ENCODE results near the gene MUC2. TPM values are rescaled to one million over a fixed set of nuclear protein-coding genes. Genes with fewer than 3 reads are reported as not detected.

Gene MUC2
- polyA plus RNA-seq, 4 donors, result 3.0 to 239 (median 30.8) TPM

DNA sequence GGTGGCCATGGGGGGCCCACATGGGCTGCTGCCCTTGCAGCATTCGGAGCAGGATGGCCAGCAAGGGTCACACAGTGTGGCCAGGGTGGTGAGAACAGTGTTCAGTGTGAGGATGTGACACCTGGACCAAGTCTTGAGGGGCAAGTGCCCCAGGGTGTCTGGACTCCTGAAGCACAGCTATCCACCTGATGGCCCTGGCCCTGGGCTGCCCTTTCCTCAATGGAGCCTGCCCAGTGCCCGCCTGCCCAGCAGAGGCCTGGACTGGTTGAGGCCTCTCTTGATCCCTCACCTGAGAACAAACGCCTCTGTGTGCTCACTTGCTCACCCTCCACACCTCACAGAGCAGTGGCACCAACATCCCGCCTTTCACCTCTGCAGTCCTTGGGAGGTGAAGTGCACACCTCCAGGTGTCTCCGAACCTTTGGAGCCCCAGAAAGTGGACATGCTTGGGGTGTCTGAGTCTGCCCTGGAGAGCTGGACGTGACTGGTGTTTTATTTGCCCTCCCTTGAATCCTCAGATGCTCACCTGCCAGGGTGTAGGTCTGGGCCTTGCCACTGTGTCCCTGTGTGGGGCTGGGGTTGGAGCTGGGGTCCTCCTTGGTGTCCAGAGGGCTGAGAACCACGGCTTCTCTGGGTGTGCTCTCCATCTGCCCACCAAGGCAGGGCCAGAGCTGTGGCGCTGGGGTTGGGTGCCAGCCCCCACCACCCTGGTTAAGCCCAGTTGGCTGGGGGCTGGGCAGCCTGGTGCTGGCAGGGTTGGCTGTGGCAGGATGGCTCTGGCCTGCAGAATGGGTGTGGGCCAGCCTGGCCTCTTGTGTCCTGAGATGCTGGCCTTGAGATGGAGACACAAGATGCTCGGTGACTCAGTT is 3.8 kb upstream of the MUC2 start:
- DNase-seq, result no peak
- peaks cover 0 to 4% (median 0%) of the 10 kb centered on the region in 3 donors for H3K27me3 ChIP-seq (ENCODE audit: control insufficient read depth in 3 of 3, insufficient read depth in 3 of 3, low read length in 3 of 3)
- no peak for FAIRE-seq

DNA sequence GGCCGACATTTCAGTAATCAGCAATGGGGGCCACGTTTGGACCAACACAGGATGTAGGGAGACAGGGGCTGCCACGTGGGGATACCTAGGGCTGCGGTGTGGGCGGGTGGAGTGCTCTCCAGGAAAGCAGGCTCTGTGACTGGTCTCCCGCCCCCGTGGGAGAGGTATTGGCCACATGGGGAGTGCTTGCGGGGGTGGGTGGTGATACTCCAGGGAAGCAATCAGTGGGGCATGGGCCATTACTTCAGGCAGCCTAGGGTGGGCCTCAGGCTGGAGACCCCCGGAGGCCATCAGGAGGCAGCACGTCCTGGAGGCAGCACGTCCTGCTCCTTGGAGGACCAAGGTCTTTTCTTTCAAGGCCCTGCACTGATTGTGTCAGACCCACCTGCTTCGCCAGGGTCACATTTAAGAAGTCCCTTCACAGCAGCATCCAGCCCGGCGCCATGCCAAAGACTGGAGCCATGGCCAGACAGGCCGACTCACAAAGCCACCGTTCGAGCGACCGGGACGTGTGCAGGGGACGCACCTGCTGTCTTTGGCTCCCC is 3.0 kb upstream of the MUC2 start:
- no peak overlapping the region for H3K4me3 ChIP-seq (ENCODE audit: low read depth in 1 of 3, low read length in 3 of 3)
- no peak overlapping the region for H3K27ac ChIP-seq (ENCODE audit: low read depth in 1 of 3, low read length in 2 of 3)
- H3K4me1 ChIP-seq (ENCODE audit: control insufficient read depth in 3 of 3, insufficient read depth in 2 of 3, low read depth in 1 of 3, low read length in 2 of 3), result peaks cover 0 to 21% (median 3%) of the 10 kb centered on the region in 3 donors
- peaks cover 0 to 4% (median 0%) of the 10 kb centered on the region in 3 donors for H3K27me3 ChIP-seq (ENCODE audit: control insufficient read depth in 3 of 3, insufficient read depth in 3 of 3, low read length in 3 of 3)
- DNase-seq (no peak), FAIRE-seq (no peak)
- H3K9me3 ChIP-seq (ENCODE audit: control insufficient read depth in 2 of 2, insufficient read depth in 1 of 2, low read depth in 1 of 2, low read length in 1 of 2), result no peaks in the 10 kb centered on the region
- H3K36me3 ChIP-seq (ENCODE audit: control insufficient read depth in 3 of 3, insufficient read depth in 2 of 3, low read depth in 1 of 3, low read length in 3 of 3), result no peaks in the 10 kb centered on the region
- WGBS, 3 donors, result 85 to 91% (median 86%) methylated on average over 21 of the region's 21 CpGs

More for the DNA sequence above, 3.8 kb upstream of the MUC2 start:
- Histone ChIP-seq H3K9me3 (ENCODE audit: control insufficient read depth in 2 of 2, insufficient read depth in 1 of 2, low read depth in 1 of 2, low read length in 1 of 2) (no peaks in the 10 kb centered on the region), H3K27ac (ENCODE audit: low read depth in 1 of 3, low read length in 2 of 3) (no peak overlapping the region), H3K4me3 (ENCODE audit: low read depth in 1 of 3, low read length in 3 of 3) (no peak overlapping the region), H3K36me3 (ENCODE audit: control insufficient read depth in 3 of 3, insufficient read depth in 2 of 3, low read depth in 1 of 3, low read length in 3 of 3) (no peaks in the 10 kb centered on the region), H3K4me1 (ENCODE audit: control insufficient read depth in 3 of 3, insufficient read depth in 2 of 3, low read depth in 1 of 3, low read length in 2 of 3) (peaks cover 0 to 21% (median 3%) of the 10 kb centered on the region in 3 donors)
- WGBS, 3 donors, result 77 to 87% (median 83%) methylated on average over 9 of the region's 9 CpGs

DNA sequence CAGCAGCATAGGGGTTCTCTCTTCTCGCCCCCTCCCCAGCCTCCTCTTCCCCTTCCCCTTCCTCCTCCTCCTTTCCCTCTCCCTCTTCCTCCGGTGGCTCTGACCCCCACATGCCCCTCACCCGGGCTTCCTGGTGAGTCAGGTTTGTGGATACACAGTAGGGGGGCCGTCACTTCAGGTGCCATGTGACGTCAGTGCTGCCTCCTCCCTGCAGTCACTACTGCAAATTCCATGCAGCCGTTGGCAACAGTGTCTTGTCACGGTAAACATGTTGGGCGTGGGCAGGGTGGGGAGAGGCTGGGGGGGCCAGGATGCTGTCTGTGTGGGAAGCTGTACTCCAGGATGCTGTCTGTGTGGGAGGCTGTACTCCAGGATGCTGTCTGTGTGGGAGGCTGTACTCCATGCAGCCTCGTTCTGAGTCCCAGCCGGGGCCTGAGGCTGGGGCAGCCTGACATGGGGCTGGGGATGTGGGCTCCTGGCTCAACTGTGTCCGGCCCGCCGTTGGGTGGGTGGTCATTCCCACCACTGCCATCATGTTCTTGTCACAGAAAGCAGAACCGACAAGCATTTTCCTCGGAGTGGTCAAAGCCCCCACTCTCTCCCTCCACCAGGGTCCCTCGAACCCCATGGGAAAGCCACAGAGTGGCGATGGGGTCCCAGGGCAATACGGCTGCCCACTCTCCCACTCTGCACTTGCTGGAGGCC is 2.4 kb upstream of the MUC2 start:
- Histone ChIP-seq H3K9me3 (ENCODE audit: control insufficient read depth in 2 of 2, insufficient read depth in 1 of 2, low read depth in 1 of 2, low read length in 1 of 2) (no peaks in the 10 kb centered on the region), H3K4me3 (ENCODE audit: low read depth in 1 of 3, low read length in 3 of 3) (no peak overlapping the region), H3K27me3 (ENCODE audit: control insufficient read depth in 3 of 3, insufficient read depth in 3 of 3, low read length in 3 of 3) (peaks cover 0 to 4% (median 0%) of the 10 kb centered on the region in 3 donors), H3K36me3 (ENCODE audit: control insufficient read depth in 3 of 3, insufficient read depth in 2 of 3, low read depth in 1 of 3, low read length in 3 of 3) (no peaks in the 10 kb centered on the region), H3K4me1 (ENCODE audit: control insufficient read depth in 3 of 3, insufficient read depth in 2 of 3, low read depth in 1 of 3, low read length in 2 of 3) (peaks cover 0 to 21% (median 3%) of the 10 kb centered on the region in 3 donors), H3K27ac (ENCODE audit: low read depth in 1 of 3, low read length in 2 of 3) (no peak overlapping the region)
- DNase-seq (peak in 1 of 2 donors; percentile 41), FAIRE-seq (no peak)
- WGBS, 3 donors, result 65 to 72% (median 66%) methylated on average over 18 of the region's 18 CpGs

DNA sequence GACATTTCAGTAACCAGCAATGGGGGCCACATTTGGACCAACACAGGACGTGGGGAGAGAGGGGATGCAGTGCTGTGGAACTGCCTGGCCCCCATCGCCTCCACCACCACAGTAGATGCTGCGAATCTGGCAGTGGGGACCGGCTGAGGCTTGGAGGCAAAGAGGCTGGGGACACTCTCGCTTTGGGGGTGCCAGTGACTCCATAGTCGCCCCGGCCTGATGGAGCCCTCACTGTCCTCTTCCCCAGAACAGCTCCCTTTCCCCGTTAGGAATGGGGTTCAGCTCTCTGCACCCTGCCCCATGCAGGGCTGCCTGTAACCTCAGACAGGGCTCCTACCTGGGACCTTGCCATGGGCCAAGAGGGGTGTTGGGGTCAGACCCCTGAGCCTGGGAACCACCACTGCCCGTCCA is 1.8 kb upstream of the MUC2 start:
- Histone ChIP-seq H3K27me3 (ENCODE audit: control insufficient read depth in 3 of 3, insufficient read depth in 3 of 3, low read length in 3 of 3) (peaks cover 0 to 4% (median 0%) of the 10 kb centered on the region in 3 donors), H3K4me1 (ENCODE audit: control insufficient read depth in 3 of 3, insufficient read depth in 2 of 3, low read depth in 1 of 3, low read length in 2 of 3) (peaks cover 0 to 21% (median 3%) of the 10 kb centered on the region in 3 donors), H3K27ac (ENCODE audit: low read depth in 1 of 3, low read length in 2 of 3) (peak overlapping the region in 1 of 3 donors; percentile 53), H3K4me3 (ENCODE audit: low read depth in 1 of 3, low read length in 3 of 3) (no peak overlapping the region), H3K36me3 (ENCODE audit: control insufficient read depth in 3 of 3, insufficient read depth in 2 of 3, low read depth in 1 of 3, low read length in 3 of 3) (peaks cover 0 to 3% (median 0%) of the 10 kb centered on the region in 3 donors), H3K9me3 (ENCODE audit: control insufficient read depth in 2 of 2, insufficient read depth in 1 of 2, low read depth in 1 of 2, low read length in 1 of 2) (no peaks in the 10 kb centered on the region)
- DNase-seq (no peak), FAIRE-seq (no peak)
- WGBS, 3 donors, result 62 to 77% (median 64%) methylated on average over 9 of the region's 9 CpGs

DNA sequence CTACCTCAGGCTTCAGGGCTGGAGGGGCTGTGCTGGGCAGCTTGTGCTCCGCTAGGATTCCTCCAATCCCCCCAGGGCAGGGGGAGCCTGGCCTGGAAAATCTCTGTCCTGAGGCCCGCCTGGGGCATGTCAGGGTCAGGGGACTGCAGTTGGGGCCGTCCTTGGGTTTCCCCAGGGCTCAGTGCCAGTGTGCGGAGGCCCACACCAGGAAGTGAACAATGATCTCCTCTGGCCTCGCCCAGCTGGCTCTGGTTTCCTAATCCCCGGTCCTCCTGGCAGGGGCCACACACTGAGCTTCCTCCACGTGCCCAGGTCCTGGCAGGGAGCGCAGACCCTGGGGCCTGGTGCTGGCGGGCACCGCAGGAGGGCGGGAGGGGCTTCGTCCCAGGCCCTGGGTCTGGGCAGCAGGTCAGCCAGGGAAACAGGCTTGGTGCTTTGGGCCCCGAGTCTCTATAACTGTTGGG is 1.4 kb upstream of the MUC2 start:
- no peaks in the 10 kb centered on the region for H3K9me3 ChIP-seq (ENCODE audit: control insufficient read depth in 2 of 2, insufficient read depth in 1 of 2, low read depth in 1 of 2, low read length in 1 of 2)
- no peak overlapping the region for H3K4me3 ChIP-seq (ENCODE audit: low read depth in 1 of 3, low read length in 3 of 3)
- peaks cover 0 to 4% (median 0%) of the 10 kb centered on the region in 3 donors for H3K27me3 ChIP-seq (ENCODE audit: control insufficient read depth in 3 of 3, insufficient read depth in 3 of 3, low read length in 3 of 3)
- DNase-seq (peak; percentile 77 to 84), FAIRE-seq (no peak)
- H3K36me3 ChIP-seq (ENCODE audit: control insufficient read depth in 3 of 3, insufficient read depth in 2 of 3, low read depth in 1 of 3, low read length in 3 of 3), result peaks cover 0 to 4% (median 0%) of the 10 kb centered on the region in 3 donors
- H3K27ac ChIP-seq (ENCODE audit: low read depth in 1 of 3, low read length in 2 of 3), result peak overlapping the region in 2 of 3 donors; percentile 3 to 53
- peaks cover 0 to 21% (median 3%) of the 10 kb centered on the region in 3 donors for H3K4me1 ChIP-seq (ENCODE audit: control insufficient read depth in 3 of 3, insufficient read depth in 2 of 3, low read depth in 1 of 3, low read length in 2 of 3)
- WGBS, 3 donors, result 10 to 32% (median 24%) methylated on average over 11 to 13 of the region's 13 CpGs

DNA sequence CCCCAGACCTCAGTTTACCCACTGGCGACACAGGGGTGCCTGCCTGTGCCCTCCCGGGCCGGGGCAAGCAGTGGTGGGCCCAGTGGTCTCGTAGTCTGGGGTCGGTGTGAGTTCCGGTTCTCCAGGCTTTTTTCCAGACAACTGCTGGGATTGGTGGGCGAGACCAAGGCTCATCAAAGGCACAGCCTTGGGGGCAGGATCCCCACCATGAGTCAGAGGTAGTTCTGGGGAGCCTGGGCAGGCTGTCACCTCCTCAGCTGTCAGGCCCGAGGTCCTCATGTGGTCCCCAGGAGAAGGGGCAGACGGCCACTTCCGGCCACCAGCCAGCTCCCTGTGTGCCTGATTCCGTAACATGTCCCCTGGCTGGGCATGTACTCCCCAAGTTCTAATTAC is 827 bp upstream of the MUC2 start:
- FAIRE-seq (no peak), DNase-seq (no peak)
- Histone ChIP-seq H3K27ac (ENCODE audit: low read depth in 1 of 3, low read length in 2 of 3) (peak overlapping the region in 2 of 3 donors; percentile 3 to 18), H3K4me3 (ENCODE audit: low read depth in 1 of 3, low read length in 3 of 3) (no peak overlapping the region), H3K36me3 (ENCODE audit: control insufficient read depth in 3 of 3, insufficient read depth in 2 of 3, low read depth in 1 of 3, low read length in 3 of 3) (peaks cover 0 to 4% (median 0%) of the 10 kb centered on the region in 3 donors), H3K4me1 (ENCODE audit: control insufficient read depth in 3 of 3, insufficient read depth in 2 of 3, low read depth in 1 of 3, low read length in 2 of 3) (peaks cover 0 to 21% (median 3%) of the 10 kb centered on the region in 3 donors), H3K9me3 (ENCODE audit: control insufficient read depth in 2 of 2, insufficient read depth in 1 of 2, low read depth in 1 of 2, low read length in 1 of 2) (no peaks in the 10 kb centered on the region), H3K27me3 (ENCODE audit: control insufficient read depth in 3 of 3, insufficient read depth in 3 of 3, low read length in 3 of 3) (peaks cover 0 to 4% (median 0%) of the 10 kb centered on the region in 3 donors)
- 77 to 82% (median 81%) methylated on average over 11 of the region's 11 CpGs for WGBS, 3 donors

DNA sequence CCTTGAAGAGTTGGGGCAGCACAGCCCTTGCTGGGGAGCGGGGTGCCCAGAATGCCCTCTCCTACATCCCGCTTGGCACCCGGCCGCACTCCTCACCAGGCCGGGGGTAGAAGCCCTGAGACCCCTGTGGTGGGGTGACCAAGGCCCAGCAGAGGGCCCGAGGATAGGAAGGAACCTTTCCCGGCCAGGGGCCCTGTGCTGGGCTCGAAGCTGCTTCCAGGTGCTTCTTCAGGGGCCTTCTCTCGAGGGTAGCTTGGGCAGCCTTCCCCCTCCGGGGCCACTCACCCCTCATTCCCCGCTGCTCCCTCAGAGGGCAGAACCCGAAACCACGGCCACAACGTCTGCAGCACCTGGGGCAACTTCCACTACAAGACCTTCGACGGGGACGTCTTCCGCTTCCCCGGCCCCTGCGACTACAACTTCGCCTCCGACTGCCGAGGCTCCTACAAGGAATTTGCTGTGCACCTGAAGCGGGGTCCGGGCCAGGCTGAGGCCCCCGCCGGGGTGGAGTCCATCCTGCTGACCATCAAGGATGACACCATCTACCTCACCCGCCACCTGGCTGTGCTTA is 752 bp downstream of the MUC2 start:
- Histone ChIP-seq H3K4me3 (ENCODE audit: low read depth in 1 of 3, low read length in 3 of 3) (peak overlapping the region in 2 of 3 donors; percentile 24 to 32), H3K27me3 (ENCODE audit: control insufficient read depth in 3 of 3, insufficient read depth in 3 of 3, low read length in 3 of 3) (no peaks in the 10 kb centered on the region), H3K27ac (ENCODE audit: low read depth in 1 of 3, low read length in 2 of 3) (no peak overlapping the region), H3K4me1 (ENCODE audit: control insufficient read depth in 3 of 3, insufficient read depth in 2 of 3, low read depth in 1 of 3, low read length in 2 of 3) (peaks cover 0 to 21% (median 3%) of the 10 kb centered on the region in 3 donors), H3K36me3 (ENCODE audit: control insufficient read depth in 3 of 3, insufficient read depth in 2 of 3, low read depth in 1 of 3, low read length in 3 of 3) (peaks cover 0 to 4% (median 0%) of the 10 kb centered on the region in 3 donors), H3K9me3 (ENCODE audit: control insufficient read depth in 2 of 2, insufficient read depth in 1 of 2, low read depth in 1 of 2, low read length in 1 of 2) (no peaks in the 10 kb centered on the region)
- WGBS, 3 donors, result 82 to 90% (median 89%) methylated on average over 27 to 28 of the region's 28 CpGs
- DNase-seq (no peak), FAIRE-seq (no peak)

Data from small intestine (tissue), 7 donors.